Umbilical cord (tissue), 2 donors: Measurements from ENCODE around the gene AP2B1. TPM values are rescaled to one million over a fixed set of nuclear protein-coding genes. Genes with fewer than 3 reads are reported as not detected.
"Not testable (repeated sequence)": the region's sequence is repeated elsewhere in the genome, so short reads cannot be mapped to it uniquely, and the experiment has no call there.

ENCODE experiments used
- DNase-seq: peaks from one replicate; pipeline ENCODE4 v3.0.0-alpha.2; 2015; ENCODE audit warnings: low spot score
- total RNA-seq: library from RNA; depleted of rRNA; stranded (reverse); fragments of >200 nt; gene quantifications from one replicate; pipeline ENCODE4 v1.2.3, GENCODE V29; 2014; ENCODE audit warnings: low replicate concordance; ENCODE audit not compliant: insufficient read depth

Gene AP2B1
- total RNA-seq, 1 donor from 2014 or later: 32.3 TPM

DNA sequence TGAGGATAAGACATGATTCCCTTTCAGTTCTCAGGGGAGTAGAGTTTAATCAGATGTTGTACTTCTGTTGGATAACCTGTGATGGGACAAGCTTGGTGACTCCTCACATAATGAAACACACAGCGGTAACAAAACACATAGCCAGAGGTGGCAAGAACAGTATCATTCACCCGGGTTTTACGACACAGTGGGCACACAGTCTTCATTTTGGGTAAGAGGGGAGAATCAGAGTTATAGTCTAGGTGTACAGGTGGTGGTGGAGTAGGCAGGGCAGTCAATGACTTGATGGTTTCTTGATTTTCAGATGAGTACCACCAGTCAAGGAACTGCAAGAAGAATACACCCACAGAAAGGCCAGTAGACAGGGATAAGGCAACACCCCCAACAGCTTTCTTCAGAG, 11.4 kb upstream of the AP2B1 start:
- DNase-seq: no peak

DNA sequence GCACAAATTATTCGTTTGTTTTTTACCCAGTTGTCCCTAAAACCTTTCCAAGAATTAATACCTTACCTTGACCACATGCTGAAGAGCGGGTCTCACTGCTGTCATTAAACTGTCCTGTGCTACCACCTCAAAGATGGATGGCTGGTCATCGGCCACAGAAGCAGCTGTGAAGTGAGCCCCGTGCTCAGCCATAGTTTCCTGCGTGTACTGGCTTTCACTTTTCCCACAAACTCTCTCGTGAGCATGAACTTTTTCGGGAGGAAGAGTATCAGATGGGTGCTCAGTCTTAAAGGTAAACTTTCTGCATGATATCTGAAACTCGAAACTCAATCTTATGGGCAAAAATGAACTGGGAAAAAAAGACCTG, 9.3 kb upstream of the AP2B1 start:
- DNase-seq: peak; percentile 20

DNA sequence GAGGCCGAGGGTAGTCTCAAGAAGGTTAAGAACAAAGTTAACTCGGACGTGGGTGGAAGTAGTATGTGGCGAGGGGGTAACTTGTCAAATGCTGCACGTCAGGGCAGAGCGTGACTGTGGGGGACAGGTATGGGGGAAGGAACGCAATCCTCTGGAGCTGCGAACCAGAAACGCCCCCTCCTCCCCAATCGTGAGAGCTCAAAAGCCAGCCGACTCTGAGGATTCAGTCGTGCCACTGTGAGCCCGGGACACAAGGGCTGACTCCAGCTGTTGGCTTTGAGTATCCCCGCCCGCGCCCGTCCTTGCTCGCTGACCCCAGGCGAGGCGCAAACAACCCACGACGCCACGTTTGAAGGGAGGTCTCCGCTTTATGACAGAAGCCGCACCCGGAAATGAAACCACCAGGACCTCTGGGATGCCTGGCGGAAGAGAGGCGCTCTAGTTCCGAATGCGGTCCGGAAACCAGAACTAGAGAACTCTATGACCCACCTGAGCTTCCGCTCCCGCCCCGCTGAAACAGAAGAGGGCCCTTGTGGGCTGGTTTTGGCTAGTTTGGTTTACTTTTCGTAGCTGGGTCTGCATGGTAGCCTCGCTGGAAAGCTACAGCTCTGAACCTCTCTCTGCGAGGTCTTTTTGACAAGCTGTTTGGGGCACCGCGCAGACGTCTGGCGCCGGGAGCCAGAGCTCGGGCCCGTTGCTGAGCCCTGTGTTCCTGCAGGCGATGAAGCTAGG, 8.8 kb upstream of the AP2B1 start, which contains the start of gene PEX12:
PEX12 (minus strand) TSS at position 375 of the 732 bp plus-strand sequence. CDS start 550 bp downstream, outside the sequence.
- peak; percentile 98 for DNase-seq

DNA sequence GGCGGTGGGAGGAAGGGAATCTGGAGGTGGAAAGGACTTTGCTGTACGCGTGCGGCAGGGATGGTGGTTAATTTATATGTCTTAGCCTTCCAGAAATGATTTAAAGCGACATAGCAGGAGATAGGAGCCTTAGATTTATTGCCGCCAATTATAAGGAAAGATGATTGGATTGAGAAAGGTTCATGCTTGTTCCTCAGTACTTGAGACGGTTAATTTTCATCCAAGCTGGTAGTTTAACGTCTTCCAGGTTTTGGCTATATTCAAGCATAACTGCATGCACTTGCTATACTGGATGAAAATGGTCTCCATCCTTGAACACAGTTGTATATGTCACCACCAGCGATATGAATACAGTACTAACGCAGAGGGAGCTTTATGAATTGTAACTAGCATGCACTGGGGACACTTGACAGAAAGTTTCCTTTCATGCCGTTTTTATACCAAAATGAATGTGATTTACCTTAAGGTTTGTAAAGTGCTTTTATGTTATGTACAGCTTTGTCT, 8.1 kb upstream of the AP2B1 start:
- no peak for DNase-seq

DNA sequence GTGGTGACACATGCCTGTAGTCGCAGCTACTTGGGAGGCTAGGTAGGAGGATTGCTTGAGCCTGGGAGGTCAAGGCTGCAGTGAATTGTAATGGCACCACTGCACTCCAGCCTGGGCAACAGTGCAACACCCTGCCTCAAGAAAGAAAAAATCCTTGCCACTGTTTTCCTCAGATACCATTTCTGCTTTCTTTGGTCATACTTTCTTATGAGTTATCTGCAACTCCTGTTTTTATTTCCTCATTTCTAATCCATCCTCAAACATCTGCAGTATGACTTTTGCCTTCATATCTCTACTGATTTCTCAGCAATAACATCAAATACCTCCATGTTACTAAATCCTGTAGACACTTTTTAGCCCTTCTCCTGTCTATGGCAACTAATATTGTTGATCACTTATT, 3.1 kb upstream of the AP2B1 start:
- no peak for DNase-seq

DNA sequence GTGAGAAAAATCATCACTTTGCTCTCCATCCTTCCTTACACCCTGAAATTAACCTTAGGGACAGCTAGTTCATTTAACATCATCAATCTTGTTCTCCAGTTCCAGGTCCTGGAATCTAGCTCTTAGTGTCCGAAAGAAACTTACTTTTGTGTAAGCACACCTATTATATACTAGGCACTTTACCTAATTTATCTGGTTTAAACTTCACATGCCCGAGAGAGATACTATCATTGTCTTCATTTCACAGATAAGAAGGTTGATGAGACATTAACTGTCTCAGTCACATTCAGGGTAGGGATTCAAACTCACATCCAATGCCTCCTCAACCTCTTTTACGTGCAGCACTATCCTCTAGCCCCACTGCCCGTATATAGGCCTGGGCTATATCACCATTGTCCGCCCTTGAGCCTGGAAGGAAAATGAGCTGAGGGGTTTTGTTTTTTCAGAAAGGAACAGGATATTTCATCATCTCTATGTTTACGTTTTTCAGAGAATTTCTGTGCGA, 501 bp upstream of the AP2B1 start:
- DNase-seq: no peak

DNA sequence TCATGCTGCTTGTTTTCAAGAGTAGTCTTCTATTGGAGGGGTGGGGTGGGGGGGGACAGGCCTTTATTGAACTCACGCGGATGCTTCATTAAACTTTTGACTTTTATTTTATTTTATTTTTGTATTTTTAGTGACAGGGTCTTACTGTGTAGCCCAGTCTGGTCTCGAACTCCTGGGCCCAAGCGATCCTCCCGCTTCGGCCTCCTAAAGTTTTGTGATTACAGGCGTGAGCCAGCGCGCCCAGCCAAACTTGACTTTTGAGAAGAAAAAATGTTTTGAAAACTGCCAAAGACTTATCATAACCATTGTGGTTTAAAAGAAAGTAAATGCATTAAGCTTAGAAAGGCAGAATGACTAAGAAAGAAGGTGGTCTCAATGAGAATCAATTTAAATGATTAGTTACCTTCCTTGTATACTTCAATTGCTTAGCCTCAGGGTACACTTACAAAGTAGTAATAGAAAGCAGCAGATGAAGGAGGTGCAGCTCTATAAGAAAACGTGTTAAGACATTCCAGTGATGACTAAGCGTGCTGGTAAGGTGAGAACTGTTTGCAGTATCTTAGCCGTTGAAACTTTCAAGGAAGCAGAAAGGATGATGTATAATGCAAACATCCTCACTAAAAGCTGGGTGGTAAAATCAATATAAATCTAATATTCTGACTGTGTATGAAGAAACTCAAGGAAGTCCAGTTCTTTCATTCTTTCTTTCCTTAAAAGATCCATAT, 1.2 kb downstream of the AP2B1 start:
- DNase-seq: peak; percentile 35

DNA sequence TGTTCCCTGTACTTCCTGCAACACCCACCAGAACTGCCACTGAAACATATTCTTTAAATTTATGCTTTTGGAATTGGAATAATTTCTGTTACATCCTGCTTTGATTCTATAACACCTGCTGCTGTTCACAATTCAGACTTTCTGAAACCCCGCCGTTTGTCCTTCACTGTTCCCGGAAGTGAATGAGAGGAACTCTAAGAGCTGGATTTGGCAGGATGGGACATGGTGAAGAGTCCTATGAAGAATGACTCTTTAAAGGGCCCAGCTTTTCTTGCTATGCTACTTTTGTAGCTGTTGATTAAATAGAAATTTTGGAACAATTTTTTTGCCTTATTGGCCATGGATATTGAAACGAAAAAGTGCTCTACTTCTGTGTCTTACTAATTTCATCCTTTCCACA, 8.9 kb downstream of the AP2B1 start:
- no peak for DNase-seq

DNA sequence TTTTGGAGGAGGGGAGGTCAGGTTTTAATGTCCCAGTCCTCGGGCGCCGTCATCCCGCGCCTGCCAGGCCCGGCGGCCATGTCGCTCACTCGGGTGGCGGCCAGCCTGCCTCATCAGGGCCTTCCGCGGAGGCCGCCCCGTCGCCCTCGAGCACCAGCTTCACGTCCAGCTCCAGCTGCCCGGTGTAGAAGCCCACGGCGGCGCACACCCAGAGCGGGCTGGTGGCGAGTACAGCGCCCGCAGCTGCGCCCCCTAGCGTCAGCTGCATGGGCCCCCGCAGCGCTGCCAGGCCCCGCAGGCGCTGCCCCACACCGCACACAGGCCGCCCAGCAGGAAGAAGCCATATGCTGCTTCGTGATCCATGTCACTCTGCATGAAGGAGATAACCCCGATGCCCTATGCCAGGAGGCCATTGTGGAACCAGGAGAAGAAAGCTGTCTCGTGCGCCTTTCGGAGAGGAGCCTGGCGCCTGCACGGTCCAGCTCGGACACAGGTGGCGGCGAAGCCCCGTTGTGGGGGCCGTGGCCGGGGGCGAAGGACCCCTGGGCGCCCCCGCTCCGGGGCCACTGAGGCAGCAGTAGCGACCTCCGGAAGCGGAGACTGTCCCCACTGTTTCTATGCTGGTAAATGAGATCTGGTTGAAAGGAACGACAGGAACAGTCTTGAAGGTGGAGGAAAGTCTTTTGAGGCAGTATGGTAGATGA, 9.6 kb downstream of the AP2B1 start:
- DNase-seq: no peak

DNA sequence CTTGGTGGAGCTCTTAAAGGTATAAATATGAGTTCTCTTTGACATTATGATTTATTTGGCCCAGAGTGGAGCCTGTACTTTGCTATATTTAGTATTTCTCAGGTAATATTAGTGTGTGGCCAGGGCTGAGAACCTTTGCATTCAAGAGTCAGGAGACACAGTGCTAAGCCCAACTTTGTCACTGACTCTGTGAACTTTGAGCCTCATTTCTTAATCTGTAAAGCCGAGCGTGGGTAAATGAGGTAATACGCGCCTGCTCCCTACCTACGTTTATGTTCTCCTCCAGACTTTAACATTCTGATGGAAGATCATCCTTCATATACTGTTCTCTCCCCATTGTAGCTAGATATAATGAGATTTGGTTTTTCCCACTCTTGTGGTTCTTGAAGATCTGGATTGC, 10.5 kb downstream of the AP2B1 start:
- no peak for DNase-seq

DNA sequence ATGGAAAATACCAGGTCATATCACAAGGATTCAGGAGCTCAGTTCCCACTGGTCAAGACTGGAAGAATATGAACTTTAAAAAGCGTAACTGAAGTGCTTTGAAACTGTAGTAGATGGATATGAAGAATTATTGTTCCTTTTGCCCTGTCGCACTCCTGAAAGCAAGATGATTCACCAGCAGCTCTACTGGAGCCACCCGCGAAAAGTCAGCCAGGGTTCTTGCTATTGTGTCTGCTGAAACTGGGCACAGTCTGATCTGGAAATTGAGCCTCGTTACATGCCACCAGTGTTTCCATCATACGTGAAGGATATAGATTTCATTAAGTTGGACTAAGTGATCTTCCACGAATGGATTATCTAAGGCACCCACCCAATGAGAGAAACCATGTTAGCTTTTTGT, 16.6 kb downstream of the AP2B1 start:
- DNase-seq: no peak

DNA sequence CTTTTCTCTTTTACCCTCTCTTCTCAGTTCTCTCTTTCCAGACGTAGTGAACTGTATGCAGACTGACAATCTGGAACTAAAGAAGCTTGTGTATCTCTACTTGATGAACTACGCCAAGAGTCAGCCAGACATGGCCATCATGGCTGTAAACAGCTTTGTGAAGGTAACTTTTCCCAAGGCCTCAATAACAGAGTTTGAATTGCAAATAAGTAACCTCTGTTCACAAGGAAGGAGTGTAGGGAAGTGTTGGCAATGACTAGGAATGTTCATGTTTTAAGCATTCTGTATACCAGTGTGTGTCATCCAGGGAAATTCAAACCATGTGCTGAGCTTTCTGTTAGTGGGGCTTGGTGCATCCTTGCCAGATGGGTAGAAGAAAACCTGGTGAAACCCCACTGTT, 18.6 kb downstream of the AP2B1 start:
- no peak for DNase-seq

DNA sequence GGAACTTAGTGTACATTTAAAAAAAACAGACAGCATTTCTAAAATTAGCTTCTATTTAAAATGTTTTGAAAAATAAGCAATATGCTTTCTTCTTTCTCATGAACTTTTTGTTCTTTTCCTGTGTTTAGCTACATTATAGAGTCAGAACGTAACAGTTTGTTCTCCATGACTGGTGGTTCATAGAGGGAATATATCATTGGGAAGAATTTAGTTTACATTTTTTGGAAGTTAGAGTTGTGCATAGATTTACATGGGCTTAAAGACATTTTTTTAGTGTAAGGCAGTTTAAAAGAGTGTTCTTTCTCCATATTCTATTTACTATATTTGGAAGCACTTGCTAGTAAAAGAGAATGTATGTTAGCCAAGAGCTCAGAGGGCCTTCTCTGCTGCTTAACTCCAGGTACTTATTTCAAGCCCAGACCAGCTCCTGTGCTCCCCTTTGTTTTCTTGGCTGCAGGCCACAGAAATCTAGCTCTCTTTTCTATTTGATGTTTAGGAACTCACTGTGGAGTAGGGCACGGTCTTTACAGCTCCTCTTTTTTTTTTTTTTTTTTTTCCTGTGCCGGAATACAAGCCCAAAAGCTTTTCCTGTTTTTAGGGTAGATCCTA, 20.2 kb downstream of the AP2B1 start:
- DNase-seq: no peak

DNA sequence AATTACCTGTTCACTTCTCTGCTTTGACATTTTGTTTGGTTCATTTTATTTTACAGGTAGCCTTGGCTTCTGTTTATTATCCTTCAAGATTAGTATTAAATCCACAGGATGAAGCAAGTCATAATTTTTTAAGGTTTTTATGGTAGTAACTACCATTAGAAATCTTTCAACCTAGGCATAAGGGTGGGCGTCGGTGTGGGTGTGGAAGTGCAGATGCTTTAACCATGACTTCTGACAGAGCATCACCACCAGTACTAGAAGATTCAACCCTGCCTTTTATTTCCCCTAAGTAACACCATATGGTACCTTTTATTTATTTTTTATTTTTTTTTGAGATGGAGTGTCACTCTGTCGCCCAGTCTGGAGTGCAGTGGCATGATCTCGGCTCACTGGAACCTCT, 22.7 kb downstream of the AP2B1 start:
- DNase-seq: no peak

DNA sequence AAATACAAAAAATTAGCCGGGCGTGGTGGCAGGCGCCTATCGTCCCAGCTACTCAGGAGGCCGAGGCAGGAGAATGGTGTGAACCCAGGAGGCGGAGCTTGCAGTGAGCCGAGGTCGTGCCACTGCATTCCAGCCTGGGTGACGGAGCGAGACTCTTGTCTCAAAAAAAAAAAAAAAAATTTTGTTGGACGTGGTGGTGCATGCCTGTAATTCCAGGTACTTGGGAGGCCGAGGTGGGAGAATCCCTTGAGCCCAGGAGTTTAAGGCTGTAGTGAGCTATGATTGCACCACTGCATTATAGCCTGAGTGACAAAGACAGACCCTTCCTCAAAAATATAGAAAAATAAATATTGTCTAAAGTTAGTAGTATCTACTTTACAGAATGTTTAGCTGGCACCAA, 23.6 kb downstream of the AP2B1 start:
- not testable (repeated sequence) for DNase-seq

DNA sequence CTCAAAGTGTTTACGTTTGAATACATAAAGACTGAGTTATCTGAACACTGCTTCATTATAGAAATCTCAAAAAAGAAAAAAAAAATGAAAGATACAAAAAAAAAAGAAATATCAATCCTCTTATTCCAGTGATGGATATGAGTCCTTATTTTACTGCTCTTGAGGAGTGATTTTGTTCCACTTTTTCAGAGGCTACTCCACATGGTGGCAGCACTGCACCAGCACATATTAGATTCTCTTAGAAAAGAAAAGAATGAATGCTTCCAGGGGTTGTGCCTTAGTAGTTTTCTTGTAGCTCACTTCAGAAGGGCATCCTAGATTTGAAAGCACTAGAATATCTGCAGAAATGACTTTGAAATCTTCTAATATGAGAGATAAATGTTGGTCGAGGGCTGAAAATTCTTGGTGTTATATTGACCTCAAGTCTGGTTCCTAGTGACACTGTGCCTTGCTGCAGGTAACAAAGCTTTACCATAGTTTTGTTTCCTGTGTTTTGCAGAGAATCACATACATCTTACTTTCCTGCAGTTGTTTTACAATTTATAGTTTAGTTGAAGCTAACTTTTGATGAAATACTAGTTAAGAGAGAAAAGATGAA, 25.9 kb downstream of the AP2B1 start:
- peak; percentile 56 for DNase-seq

DNA sequence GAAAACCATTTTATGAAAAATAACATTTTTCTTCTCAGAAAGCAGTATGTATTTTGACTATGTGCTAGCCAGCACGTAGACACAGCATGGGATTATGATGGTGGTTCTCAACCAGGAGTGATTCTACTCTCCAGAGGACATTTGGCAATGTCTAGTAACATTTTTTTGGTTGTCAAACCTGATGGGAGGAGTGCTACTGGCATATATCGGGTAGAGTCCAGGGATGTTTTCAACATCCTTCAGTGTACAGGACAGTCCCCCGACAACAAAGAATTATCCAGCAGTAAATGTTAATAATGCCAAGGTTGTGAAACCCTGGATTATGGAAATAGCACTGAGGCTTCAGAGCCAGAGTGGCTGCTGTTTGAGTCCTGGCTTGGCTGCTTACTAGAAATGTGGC, 27.7 kb downstream of the AP2B1 start:
- DNase-seq: no peak

DNA sequence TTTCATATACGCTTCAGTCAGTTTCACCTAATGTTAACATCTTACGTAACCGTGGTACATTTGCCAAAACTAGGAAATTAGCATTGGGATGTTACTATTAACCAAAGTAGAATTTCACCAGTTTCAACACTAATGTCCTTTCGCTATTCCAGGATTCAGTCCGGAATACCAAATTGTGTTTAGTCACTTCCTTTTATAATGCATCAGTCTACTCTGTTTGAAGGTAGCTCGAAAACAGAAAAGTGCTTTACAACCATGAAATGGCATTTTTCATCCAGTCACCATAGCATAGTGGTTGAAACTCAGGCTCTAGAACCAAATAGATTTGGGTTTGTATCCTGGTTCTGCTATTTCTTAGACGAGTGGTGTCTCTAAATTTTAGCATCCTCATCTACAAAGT, 29.4 kb downstream of the AP2B1 start:
- DNase-seq: no peak

DNA sequence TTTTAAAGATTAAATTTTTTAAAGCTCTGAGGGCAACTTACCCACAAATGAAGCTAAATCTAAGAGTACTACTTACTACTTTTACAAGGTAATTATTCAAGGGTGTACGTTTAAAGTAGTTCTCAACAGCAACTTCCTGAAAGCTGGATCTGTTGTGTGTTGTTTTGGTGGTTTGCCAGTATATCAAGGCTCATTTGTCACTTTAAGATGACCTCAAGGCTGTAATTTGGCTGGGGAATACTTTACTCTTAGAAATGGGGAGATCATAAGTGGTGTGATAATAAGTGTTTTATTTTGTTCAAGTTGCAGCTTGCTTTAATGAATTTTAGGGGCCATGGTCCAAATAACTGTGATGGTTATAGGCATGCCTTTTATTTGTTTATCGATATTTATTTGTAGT, 30.4 kb downstream of the AP2B1 start:
- DNase-seq: no peak

DNA sequence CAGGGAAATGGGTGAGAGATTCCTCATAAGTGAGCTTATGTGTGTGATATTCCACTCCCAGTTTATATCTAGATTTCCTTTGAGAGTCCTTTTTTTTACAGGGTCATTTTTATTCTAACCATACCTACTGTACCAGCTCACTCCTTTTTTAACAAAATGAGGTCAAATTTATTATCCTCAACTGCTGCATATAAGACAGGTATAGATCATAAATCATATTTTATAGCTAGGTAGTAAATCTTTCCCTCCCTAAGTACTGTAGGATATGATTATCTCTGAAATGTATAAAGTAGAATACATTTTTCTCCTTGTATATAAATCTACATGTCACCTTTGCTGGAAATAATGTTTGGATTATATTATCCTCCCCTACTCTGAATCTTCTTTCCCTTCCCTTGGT, 31.5 kb downstream of the AP2B1 start:
- no peak for DNase-seq

DNA sequence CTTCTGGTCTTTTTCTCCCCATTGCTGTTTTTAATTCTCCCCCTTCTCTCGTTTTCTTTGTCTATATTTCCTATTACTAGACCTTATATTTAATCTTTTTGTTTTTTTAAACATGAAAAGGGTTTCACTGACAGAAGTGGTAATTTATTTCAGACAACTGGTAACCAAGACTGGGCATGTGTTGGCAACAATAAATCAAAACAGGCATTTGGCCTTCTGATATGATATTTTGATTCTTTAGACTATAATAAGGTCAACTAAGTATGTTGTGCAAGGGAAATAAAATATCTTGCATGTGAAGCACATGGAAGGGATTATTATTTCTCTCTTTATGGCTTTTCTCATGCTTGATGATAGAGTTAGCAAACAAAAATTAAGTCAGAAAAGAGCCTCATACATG, 34.6 kb downstream of the AP2B1 start:
- DNase-seq: no peak
